OCI-M1 (cell line): ENCODE data around the gene ANKRD23.
"Not testable (repeated sequence)": the region's sequence is repeated elsewhere in the genome, so short reads cannot be mapped to it uniquely, and the experiment has no call there.

Experiments used
- DNase-seq: peaks from one replicate; lab custom pipeline; 2025; lab: John Stamatoyannopoulos, UW

The ANKRD23 gene

DNA sequence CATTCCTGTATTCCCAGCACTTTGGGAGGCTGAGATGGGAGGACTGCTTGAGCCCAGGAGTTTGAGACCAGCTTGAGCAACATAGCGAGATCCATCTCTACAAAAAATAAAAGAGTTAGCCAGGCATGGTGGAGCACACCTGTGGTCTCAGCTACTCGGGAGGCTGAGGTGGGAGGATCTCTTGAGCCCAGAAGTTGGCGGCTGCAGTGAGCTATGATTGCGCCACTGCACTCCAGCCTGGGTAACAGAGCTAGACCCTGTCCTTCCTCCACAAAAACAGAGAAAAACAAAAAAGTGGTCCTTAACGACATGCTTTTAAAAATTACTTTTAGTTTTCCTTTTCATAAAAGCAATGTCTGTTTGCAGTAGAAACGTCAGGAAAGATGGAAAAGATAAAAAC lies 47.3 kb downstream of the ANKRD23 start:
- DNase-seq = not testable (repeated sequence)

DNA sequence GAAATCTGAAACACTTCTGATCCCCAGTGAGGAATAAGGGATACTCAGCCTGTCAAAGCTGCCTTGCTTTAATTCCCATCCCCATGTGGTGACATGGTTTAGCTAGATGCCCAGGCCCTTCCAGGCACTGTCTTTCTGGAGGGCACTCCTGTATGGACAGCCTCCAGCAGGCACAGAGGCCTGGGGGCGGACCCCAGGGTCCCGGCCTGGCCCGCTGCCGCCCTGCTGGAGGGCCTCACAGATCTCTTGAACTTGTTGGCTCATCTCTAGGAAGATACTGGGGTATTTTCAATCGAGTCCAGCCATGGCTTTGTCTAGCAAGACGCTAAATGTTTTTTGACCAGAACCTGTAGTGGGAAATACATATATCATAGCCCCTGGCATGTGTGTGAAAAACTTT lies 48.7 kb downstream of the ANKRD23 start:
- DNase-seq = no peak

DNA sequence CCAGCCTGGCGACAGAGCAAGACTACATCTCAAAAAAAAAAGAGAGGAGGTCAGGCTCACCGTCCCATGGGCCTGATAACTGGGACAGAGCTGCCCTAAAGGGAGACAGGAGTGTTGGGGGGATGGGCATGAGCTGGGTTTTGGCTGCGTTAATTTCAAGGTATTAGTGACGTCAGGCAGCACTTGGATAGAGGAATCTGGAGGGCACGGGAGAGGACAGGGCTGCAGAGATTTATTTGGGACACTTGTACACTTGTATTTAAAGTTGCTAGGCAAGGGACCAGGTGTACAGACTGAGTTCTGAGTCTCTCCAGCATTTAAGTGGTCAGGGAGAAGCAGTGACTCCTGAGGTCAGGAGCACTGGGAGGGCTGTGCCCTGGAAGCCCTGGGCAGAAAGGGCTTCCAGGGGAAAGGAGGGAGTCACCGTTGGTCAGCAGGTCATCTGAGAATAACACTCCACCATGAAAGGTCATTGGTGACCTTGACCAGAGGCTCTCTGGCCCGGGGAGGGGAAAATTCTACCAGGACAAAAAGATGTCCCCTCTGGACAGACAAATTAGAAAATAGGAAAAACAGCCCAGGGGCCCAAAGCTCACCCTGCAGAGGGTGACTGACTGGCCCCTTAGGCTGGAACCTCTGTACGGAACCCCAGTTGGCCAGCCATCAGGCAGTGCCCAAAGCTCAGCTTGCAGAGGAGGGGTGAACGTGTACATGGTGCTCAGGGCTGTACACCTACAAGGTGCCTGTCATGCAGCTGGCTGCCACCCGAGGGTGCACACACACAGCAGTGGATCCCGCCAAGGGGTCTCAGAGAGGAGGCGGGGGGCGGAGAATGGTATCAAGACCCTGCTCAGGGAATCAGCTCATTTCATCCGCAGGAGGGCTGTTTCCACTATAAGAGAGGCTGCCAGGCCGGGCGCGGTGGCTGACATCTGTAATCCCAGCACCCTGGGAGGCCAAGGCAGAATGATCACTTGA lies 50.8 kb downstream of the ANKRD23 start:
- DNase-seq = no peak

DNA sequence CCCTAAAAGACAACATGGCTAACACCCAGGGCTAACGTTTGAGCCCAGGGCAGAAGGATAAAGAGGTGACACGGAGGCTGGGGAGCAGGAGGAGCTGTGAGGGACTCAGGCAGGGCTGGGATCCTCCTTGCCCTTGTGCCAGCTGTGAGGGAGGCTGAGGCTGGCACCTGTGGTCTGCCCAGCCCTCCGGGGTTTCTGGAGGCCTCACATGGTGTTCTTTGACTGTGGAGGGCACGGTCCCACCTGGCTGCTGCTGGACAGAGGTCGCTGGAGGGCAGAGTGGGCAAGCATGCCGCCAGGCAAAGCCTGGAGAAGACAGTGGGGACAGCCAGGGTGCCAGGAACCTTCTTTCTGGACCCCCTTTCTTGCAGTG lies 54.6 kb downstream of the ANKRD23 start:
- no peak for DNase-seq

DNA sequence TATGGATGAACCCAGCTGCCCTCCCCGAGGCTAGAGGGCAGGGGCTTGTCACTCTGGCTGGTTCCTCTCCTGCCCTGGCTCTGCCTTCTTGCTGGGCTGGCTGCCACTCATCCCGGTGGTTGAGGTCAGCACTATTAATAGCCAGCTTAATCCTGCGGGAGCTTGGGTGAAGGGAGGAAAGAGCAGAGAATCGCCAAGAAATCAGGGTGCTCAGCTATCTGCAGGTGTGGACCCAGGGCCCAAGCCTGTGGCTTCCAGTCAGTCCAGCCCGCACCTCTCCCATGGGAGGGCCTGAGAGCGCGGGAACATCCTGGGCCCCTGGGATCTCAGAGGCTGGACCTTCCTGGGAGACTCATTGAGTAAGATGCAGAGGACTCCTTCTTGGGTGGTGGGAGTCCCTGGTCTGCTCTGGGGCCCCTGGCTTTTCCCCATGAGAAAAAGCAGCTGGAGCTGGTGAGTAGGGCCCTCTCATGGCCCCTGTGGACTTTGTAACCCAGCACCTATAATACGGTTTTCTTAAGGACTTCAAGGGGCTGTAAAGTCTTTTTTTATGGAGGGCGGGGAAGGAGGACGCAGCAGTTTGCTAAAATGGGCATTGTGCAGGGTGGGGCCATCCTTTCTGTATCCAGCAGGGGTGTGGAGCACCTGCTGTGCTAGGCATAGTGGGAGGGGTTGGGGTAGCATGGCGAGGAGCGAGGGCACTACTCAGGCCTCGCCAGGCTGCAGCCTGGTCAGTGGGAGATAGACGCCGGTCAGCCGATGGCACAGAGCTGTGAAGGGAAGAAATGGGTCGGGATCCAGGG lies 55.2 kb downstream of the ANKRD23 start:
- DNase-seq = no peak
